GM06990 (cell line): ENCODE measurements around the gene SRGAP2.
"Not testable (repeated sequence)": the region's sequence is repeated elsewhere in the genome, so short reads cannot be mapped to it uniquely, and the experiment has no call there.

ENCODE experiments used
- DNase-seq: peaks from one replicate; pipeline ENCODE4 v3.0.0-alpha.2; 2011; ENCODE audit not compliant: insufficient read length; ENCODE audit errors: extremely low read depth
- H3K27me3 ChIP-seq: replicated peaks from 2 replicates; pipeline ENCODE4 v1.6.0; 2011; ENCODE audit warnings: low read length; ENCODE audit not compliant: control insufficient read depth, insufficient read depth
- H3K36me3 ChIP-seq: 2 replicates; pipeline ENCODE4 v1.5.1; 2011; ENCODE audit warnings: low read length; ENCODE audit not compliant: control insufficient read depth, insufficient read depth
- H3K4me3 ChIP-seq: replicated peaks from 2 replicates; pipeline ENCODE4 v1.5.1; 2011; ENCODE audit warnings: low read depth, mild to moderate bottlenecking, control low read depth, low read length

The SRGAP2 gene

DNA sequence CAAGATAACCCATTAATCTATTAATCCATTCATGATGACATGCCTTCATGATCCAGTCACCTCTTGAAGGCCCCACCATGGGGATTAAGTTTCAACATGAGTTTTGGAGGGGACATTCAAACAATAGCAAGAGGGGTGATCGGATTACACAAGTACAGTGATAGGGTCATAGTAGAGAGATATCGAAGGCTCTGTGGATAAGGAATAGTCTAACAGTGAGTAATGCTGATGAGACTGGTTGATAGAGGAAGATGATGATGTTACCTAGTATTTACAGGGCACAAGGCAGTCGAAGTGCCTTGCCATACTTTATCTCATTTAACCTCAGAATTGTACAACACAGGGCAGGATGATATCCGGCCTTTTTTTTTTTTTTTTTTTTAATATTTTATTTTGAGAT, 18.2 kb downstream of the SRGAP2 start:
- H3K36me3 ChIP-seq, DNase-seq, H3K4me3 ChIP-seq, H3K27me3 ChIP-seq: not testable (repeated sequence)

DNA sequence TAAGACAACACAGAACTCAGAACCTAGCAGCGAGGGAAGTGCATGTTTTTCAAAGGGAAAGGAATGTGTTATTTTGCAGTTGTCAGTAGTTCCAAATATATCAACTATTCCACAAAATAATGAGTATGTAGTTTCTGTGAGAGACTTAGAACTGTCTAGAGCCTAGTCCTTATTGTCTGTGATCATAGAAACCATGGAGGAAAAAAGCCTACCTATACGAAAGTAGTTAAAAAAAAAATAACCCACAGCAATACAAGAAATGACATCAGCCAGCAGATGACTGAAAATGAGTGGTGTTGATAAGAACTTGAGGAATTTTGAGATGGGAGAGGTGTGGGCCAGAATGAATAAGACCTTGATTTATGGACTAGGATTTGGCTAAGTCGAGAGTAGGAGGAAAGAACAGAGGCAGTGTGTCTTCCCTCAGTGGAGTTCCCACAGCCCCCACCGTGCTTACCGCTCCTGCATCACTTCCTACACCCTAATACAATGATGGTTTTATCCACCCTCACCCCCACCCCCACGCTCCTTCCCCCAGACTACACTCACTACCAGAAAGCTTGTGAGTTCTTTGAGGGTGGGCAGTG, 20.9 kb downstream of the SRGAP2 start:
- H3K4me3 ChIP-seq, H3K27me3 ChIP-seq, H3K36me3 ChIP-seq, DNase-seq: not testable (repeated sequence)

DNA sequence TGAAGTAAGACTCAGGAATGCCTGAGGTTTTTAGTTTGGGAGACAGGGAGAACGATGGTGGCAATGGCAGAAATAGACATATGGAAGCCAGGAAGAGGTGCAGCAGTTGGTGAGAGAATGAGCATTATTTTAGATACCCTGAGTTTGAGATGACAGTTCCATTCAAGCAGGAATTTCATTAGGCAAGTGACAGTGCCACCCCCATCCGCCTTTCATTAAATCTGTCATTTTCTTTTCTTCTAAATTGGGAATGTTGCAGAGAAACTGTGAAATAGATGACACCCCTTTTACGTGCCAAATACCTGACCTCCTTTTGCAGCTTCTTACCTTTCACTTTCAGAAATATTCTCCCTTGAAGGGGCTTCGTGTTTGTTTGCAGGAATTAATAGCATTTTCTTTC, 22.0 kb downstream of the SRGAP2 start:
- DNase-seq, H3K27me3 ChIP-seq, H3K36me3 ChIP-seq, H3K4me3 ChIP-seq: not testable (repeated sequence)

DNA sequence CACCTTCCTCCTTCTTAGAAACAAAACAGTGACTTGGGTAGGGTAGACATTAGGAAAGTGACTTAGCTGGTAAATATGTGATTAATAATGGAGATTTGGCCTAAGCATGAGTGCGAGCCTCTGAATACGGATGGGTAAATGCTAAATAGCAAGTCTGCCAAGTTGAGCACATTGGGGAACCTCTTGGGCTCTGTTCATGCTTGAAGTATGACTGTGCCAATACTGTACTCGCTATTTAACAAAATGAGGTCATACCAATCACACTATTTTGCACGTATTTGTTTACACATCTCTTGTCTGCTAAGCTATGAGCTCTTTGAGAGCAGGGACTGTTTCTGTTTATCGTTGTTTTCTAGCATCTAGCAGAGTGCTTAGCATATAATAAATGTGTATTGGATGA, 23.5 kb downstream of the SRGAP2 start:
- H3K4me3 ChIP-seq, H3K27me3 ChIP-seq, DNase-seq, H3K36me3 ChIP-seq: not testable (repeated sequence)

DNA sequence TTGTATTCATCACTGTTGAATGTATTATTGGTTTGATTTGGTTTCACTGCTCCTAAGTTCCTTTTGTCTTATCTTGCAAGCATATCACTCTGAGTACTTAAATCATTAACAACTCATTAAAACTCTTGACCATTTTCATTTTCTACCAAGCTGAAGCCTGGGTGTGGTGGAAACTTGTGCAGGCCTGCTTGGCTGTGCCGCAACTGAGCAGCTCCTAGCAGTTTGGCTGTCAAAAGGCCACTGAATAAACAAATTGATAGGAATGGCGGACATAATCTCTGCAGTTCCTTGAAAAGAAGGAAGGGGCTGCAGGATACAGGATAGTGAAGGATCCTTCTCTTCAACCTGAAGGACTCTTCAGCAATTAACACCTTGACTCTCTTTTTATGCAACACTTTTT, 25.9 kb downstream of the SRGAP2 start:
- not testable (repeated sequence) for H3K4me3 ChIP-seq, DNase-seq, H3K36me3 ChIP-seq

DNA sequence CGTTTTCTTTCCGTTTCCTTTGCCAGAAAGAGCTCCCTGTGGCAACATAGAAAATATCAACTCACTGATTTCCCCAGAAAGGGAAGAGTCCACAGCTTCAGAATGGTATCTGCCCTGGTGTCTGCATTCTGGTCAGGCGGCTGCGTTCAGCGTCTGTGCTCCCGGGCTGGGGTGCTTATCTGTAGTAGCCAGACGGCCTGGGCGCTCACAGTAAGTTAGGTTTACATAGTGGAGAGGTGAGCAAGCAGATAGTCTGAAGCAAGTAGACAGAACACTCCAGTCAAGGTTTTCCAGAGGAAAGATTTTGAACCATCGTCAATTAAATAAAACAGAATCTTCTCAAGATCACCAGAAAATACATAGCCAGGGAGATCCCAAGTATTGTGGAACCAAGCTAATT, 28.6 kb downstream of the SRGAP2 start:
- H3K4me3 ChIP-seq, DNase-seq, H3K36me3 ChIP-seq, H3K27me3 ChIP-seq: not testable (repeated sequence)

More for the DNA sequence above, 25.9 kb downstream of the SRGAP2 start:
- H3K27me3 ChIP-seq, result not testable (repeated sequence)

DNA sequence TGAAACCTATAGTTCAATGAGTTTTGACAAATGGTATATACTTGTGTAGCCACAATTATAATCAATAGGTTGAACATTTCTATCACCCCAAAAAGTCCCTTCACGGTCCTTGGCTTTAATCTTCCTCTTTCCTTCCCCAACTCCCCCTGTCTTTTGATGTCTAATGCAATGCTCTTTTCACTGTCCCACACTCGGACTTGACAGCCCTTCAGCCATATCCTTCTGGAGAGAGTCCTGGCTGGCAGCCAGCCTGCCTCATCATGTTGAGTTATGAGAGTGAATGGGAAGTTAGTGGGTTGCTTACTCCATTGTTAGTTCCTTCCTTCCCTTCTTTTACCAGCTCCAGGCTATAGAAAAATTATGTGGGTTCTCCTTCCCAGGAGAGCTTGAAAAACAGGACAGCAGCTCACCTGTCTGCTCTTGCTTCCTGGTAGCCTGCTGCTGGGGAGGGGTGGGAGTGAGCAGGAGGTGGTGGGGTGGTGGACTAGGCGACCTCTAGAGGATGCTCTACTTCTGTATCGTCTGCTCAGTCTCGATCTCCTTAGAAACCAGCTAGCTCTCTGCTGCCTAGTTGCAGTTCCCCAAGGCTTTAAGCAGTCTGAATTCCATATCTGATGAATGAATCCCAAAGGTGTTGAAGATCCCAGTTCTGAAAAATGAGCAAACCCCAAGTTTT, 29.8 kb downstream of the SRGAP2 start:
- H3K27me3 ChIP-seq, H3K36me3 ChIP-seq, H3K4me3 ChIP-seq, DNase-seq: not testable (repeated sequence)

DNA sequence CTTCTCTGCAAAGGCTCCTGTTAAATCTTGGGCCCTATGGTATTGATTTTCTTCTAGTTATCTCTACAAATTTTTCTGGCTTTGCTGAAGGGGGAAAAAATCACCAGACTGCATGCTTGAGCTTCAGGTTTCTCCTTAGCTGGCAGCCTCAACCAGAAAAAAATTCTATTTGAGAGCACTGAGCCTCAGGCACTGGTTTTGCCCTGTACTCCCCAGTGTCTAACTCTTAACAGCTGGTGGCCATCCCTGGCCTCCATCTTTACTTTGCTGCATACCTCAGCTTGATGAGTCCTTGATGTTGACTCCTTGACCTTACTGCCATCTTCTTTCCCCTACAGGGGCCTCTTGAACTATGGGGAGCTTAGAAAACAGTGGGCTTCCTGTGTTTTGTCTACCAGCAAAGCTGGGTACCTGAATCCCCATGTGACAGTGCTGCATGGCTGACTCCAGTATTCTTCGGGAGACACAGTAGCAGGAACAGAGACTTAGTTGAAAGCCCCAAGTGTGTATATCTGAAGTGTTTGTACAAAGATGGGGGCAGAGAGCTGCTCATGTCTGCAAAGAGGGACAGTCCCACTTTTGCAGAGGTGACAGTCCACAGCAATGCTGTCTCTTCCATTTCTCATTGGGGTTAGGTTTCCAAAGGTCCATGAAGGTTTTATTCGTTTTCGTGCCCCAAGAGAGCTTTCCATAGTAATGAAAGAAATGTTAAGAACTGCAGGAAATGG, 31.0 kb downstream of the SRGAP2 start:
- H3K36me3 ChIP-seq, H3K27me3 ChIP-seq, DNase-seq, H3K4me3 ChIP-seq: not testable (repeated sequence)

DNA sequence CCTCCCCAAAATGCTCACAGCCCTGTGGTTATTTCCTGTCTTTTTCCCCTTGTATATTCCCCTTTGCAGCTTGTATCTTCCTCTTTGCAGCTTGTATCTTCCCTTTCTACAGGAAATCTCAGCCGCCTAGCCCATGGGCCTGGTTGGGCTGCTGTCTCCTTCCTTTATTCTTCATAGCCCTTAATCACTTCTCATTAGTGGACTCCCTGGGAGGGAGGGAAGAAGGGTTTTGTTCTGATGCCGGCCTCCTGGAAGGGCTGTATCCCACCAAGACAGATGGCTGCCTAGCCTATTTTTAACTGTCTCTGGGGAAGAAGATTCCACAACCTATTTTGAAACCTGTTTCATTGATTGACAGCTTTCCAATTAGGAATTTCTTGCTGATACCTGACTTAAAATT, 31.8 kb downstream of the SRGAP2 start:
- not testable (repeated sequence) for DNase-seq, H3K27me3 ChIP-seq, H3K36me3 ChIP-seq, H3K4me3 ChIP-seq

DNA sequence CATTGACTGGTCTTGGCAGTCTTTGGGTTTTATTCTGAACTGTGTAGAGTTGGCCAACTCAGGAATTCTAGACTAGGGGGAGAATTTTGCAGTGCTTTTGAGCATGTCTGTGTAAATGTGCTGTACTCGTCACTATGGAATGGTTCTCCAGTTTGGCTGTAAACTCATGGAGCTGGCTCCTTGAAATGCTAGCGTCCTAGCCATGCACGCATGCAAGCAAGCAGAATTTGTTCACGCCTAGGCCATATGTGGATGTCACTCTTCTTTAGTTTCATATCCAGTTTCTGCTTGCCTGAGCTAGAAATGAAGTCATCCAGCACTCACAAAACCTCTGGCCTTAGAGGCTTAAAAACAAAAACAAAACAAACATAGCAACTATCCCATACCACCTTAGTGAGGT, 36.9 kb downstream of the SRGAP2 start:
- not testable (repeated sequence) for H3K27me3 ChIP-seq, H3K36me3 ChIP-seq, H3K4me3 ChIP-seq
- peak; percentile 6 for DNase-seq

DNA sequence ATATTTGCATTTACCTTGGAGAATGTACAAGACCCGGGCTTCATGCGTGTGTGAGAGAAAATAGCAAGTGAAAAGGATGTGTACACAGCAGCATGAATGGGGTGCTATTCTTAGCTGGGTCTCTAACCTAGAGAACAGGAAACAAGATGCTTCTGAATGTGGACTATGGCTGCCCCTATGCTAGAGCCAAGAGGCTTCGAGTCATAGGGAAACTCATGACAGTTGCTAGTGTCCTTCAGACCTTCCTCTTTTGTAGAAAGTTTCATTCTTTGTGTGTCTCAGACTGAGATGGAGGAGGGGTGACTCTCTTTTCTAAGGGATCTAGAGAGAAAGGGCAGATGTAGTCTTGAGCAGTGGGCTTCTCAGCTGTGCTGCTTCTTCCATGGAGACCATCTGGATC, 40.0 kb downstream of the SRGAP2 start:
- H3K4me3 ChIP-seq, H3K27me3 ChIP-seq, H3K36me3 ChIP-seq: not testable (repeated sequence)
- DNase-seq, result peak; percentile 28

DNA sequence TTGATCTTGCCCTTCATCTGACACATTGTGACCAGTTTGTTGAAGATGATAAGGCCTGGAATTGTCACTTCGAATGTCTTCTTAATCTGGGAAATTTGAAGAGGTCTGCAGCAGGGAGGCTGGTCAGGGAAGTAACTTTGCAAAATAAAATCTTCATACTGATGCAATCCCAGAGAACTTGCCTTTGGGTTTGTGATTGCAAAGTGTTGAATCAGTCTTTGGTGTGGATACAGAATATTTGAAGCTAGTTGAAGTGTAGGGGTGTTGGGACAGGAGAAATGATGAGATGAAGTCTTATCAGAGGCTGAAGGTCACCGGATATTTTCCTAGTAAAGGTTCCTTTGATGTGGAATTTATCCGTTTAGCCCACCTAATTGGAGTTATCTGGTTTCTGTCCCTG, 42.1 kb downstream of the SRGAP2 start:
- not testable (repeated sequence) for H3K4me3 ChIP-seq, DNase-seq, H3K27me3 ChIP-seq, H3K36me3 ChIP-seq

DNA sequence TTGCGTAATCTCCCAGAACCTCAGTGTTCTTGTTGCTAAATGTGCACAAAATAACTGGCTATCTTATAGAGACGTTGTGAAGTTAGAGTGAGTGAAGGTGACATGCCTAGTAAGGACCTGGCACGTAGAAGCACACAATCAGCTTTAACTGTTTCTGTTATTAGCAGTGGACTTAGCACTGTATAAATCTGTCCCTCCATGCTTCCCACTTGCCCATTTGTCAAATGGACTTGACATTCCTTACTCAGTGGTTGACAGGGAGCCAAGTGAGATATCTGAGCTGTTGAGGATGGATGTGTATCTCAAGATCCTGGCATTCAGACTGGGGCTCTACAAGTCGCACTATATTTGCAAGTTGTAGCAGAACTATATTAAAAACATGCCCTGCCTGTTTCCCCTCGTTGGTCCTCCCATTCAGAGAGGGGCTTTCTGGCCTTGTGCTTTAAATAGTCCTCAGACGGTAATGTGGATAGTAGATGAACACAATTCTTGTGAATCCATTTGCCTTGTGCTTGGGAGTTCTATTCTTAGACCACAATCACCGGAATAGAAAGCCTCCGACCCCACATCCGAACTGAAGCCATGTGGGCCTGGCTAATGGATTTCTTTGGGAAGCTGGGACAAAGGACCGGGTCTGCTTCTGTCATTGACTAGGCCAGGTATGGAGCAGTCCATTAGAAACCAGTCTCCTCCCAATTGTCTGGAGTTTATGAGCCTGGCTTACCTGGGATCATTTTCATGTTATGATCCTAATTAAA, 43.0 kb downstream of the SRGAP2 start:
- DNase-seq, H3K27me3 ChIP-seq: not testable (repeated sequence)

More for the DNA sequence above, 43.0 kb downstream of the SRGAP2 start:
- not testable (repeated sequence) for H3K36me3 ChIP-seq, H3K4me3 ChIP-seq
